ENCODE data around the gene LRRC75B.
"Not testable (repeated sequence)": the region's sequence is repeated elsewhere in the genome, so short reads cannot be mapped to it uniquely, and the experiment has no call there.

LRRC75B gene

DNA sequence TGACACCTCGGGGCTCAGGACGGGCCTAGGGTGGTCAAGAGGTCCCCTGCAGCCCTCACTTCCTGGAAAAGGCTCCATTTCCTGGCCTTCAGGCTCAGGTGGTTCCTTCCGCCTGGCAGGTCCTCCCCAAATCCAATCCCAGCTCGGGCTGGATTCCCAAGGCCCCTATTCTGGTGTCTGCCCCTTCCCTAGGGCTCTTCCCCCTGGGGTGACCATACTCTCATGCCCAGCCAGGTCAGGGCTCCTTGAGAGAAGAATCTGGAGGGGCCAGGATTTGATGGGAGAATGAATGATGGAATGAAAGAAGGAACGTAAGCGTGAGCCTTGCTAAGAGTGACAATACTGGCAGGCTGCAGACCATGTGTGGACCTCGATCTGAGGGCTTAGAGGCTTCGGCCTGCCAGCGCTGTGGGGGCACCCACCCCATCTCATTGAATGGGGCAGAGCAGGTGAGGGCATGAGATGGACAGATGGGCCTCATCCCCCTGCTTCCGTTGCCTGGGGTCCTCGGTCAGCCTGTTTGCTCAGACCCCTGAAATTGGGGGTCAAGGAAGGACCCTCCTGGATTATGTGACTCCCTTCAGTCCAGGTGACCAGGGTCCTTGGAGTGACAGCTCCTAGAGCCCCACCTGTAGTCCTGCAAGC is 9.4 kb upstream of the LRRC75B start:
- DNase-seq = not testable (repeated sequence)

DNA sequence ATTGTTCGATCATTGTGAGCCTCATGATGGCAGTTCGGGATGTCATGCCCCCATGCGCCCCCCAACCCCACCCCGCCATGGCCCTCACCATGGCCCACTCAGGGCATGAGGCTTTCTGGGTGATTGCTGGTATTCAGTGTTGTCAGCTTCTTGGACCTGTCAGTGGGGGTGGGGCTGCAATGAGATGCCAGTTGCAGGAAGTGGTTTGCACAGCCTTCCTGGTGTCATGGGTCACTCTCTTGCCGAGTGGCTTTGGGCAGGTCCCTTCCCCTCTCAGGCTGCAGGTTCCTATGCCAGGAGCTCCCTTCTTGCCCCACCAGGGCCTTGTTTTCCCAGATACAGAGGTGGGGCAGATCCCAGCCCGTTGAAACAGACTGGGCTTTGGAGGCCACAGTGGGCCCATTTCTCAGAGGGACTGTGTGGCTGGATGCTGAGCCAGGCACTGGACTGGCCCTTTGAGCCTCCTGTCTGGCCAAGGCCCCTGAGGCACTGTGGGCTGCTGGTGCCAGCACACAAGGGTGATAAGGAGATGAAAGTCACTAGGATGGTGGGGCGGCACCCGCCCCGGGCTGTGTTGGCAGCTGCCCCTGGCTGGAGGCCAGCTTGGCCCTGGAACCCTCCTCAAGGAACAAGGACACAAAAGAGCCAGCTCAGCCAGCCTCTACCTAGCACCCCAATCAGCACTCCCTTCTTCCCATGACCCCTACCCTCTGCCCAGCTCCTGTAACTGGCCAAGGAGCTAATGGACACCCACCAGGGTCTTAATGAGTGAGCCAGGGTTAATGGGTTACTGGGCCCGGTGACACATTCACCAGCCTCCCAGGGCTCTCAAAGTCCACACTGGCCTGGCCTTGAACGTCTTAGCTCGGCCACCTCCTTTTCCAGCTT is 8.6 kb upstream of the LRRC75B start:
- no peak for DNase-seq

DNA sequence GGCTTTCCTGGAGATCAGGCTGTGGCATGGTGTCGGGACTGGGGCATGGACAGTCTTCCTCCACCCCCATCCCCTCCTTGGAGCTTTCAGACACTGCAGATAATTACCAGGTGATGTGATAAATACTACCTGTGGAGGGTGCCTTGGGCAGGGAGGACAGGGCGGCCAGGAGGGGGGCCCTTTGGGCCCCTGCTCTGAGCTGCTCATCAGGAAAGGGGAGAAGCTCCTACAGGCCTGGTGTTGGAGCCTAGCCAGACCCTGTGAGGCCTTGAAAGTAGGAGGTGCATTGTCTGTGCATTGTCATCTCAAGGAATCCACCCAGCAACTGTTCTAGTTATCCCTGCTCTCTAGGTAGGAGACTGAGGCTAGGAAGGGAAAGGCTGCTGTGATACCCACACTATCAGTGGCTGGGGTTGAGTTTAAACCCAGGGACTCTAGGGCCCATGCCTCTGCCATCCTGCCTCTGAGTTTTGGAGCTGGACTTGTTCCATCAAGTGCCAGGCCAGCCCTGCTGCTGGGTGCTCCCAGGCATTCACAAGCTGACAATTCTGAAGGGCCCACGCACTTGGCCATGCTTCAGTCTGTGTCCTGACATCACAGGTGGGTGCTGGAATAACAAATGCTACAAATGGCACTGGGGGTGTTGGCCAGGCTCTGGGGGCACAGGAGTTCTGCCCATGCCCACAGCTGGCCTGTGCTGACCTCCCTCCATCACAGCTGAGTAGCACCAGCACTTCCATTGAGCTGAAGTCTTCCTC is 7.3 kb upstream of the LRRC75B start:
- not testable (repeated sequence) for DNase-seq

DNA sequence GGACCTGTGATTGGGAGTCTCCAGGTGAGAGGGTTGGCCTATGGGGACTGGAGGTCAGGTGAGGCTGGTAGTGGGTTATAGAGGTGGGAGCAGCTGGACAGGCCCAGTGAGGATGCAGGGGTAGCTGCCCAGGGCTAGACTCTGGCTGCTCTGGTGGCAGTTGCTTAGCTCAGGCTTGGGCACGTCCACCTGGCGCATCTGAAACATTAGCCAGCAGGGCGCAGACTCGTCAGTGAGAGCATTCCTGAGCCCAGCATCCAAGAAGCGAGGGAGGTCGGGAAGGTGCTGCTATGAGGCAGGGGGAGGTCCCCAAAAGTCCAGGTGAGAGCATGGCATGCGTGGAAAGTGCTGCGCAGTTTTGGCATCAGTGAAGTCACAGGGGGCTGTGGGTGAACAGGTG is 6.6 kb upstream of the LRRC75B start:
- no peak for DNase-seq

DNA sequence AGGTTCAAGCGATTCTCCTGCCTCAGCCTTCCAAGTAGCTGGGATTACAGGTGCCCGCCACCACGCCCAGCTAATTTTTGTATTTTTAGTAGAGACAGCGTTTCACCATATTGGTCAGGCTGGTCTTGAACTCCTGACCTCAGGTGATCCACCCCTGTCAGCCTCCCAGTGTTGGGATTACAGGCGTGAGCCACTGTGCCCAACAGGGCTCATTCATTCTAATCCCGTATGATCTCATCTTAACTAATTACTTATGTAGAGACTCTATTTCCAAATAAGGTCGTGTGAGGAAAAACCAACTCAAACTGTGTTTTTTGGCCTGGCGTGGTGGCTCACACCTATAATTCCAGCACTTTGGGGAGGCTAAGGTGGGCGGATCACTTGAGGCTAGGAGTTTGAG is 4.2 kb upstream of the LRRC75B start:
- not testable (repeated sequence) for DNase-seq

DNA sequence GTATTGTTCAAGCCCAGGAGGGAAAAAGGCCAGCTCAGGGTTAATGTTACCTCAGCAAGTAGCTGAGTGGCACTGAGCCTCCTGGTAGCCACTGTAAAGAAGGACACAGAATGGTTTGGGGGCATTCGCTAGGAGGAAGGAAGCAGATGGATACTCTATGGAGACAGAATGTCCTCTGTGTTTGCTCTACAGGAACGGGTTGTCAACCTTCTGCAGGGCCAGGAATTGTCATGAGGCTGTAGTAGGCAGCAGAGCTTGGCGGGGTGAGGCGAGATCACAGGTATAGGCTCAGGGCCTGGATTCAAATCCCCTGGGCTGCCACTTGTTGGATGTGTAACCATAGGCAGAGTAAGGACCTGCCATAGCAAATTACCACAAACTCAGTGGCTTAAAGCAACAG is 3.0 kb upstream of the LRRC75B start:
- no peak for DNase-seq

DNA sequence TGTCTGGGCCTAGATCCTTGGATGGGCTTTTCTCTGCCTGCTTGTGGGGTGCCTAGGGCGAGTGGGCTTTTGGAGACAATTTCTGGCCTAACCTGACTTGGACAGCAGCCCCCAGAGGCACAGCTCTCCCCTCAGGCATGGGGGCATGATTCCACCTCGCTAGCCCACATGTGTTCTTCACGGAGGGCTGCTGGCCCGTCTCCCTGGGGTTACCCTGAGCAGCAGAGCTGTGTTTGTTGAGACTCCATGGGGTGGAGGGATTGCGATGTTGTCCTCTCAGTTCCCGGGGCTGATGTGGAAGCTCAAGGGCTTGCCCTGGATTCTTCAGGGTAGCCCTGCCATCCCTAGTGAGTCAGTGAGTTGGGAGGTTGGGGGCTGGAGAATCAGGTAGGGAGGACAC is 2.4 kb upstream of the LRRC75B start:
- no peak for DNase-seq

DNA sequence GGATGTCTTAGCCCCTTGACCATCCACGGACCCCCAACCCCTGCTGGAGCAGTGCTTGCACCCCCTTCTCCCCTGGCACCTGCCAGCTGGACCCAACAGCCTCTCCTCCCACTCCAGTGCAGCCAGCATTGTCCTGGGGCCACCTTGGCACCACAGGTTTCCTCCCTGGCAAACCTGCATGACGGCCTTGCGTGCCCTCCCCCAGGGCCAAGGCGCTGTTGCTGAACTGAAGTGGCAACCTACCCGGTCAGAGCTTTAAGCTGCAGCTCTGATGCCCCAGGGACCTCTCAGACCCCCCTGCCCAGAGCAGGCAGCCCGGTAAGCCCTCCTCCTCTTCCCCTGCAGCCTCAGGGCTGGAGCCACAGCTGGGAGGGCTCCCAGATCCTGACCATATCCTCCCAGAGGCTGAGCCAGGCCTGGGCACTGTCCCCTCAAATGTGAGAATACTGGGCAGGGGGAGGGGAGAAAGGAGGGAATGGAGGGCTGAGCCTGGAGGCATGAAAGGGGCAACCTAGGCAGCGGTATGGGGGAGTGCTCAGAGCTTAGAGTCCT is 1.8 kb upstream of the LRRC75B start:
- no peak for DNase-seq

DNA sequence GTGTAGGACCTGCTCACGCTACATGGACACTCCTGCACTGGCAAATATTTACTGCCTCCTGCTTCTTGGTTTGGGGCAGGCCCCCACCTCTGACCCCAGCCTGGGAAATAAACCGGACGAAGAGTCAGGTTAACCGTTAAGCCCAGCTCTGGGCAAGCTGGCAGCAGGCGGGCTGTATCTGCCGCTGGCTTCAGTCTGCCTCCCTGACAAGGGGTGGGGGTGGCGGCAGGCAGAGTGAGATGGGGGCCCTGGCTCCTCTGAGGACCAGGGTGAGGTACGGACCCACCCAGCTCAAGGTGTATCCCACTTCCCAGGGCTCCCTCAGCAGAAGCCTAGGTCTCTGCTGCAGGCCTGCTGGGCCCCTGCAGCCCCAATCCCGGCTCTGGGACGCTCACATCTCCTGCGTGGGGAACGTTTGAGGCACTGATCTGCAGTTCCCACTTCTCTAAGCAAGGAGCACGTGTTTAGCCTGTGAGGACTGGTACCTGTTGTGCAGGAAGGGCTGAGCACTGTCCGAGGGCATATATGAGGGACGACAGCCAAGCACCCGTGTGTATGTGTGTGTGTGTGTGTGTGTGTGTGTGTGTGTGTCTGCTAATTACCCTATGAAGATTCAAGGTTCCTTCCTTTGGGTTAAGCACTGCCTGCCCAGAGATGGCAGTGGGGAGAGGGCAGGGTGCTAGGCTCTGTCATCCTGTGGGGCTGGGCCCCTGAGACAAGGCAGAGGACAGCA is 1.1 kb upstream of the LRRC75B start:
- DNase-seq = no peak

DNA sequence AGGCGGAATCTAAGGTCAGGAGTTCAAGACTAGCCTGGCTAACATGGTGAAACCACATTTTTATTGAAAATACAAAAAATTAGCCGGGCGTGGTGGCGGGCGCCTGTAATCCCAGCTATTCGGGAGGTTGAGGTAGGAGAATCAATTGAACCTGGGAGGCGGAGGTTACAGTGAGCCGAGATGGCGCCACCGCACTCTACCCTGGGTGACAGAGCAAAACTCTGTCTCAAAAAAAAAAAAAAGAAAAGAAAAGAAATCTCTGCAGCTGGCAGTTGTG is 624 bp upstream of the LRRC75B start:
- not testable (repeated sequence) for DNase-seq

DNA sequence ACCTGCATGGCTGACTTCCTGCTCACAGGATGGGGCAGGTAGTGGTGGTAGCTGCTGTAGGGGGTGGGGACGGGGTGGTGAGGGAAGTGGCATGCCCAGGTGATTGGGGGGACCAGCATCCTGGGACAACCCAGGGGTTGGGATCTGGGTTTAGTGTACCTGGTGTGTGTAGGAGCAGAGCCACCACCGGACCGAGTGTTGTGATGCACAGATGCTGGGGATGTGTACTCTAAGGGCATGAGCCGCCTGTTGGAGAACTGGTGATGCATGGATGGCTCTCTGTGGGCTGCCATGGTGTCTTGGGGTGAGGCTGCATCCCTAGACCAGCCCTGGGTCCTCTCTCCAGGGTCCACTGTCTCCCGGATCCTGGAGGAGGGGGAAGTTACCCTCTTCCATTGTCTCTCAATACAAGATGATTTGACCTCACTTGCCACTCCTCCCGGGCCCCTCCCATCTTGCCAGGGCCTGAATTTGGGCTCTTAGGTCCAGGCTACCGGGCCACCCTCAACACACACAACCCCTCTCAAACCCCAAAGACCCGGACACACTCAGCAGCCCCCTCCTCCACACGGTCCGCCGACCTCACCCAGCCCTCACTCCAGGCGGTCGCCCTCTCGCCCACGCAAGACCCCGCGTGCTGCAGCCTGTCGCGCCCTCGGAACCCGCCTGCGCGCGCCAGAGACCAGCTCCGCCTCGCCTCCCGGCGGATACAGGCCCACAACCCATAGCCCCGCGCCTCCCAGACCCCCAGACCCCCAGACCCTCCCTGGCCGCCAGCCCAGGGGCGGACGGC is 619 bp downstream of the LRRC75B start:
- peak; percentile 35 for DNase-seq

DNA sequence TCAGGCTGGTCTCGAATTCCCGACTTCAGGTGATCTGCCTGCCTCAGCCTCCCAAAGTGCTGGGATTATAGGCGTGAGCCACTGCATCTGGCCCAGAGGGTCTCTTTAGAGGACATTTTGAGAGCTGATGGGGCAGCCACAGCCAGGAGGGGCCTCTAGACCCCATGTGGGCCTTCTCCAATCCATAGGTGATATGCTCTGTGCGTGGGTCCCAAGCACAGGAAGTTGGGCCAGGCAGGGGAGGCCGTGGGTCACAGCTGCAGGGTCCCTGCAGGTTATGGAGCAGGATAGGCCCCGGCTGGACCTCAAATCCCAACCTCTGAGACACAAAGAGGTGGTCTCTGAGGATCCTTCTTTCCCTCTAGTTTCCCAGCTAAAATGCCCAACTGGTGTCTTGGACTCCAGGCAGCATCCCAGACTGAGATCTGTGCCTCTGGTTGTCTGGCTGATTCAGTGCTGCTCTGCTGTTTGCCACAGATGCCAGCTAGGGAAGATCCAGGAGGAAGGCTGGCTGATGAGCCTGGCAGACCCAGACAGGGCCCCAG is 1.5 kb downstream of the LRRC75B start:
- DNase-seq = no peak

DNA sequence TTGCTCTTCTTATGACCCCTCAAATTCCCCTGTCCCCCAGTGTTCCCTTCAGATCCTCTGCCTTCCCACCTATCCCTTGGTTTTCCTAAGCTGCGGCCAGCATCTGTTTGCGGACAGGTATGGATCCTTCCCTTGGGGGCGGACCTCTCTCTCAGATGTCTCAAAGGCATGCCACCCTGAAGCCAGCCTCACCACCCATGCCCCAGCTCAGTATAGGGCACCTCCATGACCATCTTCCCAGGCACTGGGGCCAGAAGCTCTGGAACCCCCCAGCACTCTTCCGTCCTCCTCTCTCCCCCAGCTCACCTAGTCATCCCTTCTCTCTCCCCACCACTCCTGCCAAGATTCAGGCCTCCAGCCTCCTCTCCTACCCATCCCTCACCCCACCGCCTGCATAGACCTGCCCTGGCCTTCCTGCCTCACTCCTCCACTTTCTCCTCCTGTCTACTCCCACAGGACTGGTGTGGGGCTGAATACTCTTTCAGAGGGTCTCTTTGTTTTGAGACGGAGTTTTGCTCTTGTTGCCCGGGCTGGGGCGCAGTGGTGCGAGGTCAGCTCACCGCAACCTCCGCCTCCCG is 2.2 kb downstream of the LRRC75B start:
- no peak for DNase-seq

DNA sequence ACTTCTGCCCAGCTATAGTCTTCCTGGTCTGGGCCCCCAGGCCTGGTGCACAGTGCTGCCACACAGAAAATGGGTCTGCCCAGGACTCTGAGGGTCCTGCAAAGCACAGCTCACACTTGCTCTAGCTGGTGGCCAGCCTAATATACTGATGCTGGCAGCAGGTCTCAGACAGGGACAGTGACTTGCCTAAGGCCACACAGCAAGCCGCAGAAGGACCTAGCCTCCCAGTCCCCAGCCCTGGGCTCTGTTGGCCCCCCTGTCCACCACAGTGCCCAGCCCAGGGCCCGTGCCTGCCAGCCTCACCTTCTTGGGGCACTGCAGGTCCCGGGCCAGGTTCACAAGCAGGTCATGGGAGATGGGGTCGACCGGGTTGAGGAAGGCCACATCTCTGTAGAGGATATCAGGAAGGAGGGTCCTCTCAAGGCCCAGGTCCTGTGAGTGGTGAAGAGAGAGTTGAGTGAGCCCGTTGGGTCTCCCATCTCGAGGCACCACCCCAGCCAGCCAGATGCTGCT is 3.3 kb downstream of the LRRC75B start:
- DNase-seq = no peak

DNA sequence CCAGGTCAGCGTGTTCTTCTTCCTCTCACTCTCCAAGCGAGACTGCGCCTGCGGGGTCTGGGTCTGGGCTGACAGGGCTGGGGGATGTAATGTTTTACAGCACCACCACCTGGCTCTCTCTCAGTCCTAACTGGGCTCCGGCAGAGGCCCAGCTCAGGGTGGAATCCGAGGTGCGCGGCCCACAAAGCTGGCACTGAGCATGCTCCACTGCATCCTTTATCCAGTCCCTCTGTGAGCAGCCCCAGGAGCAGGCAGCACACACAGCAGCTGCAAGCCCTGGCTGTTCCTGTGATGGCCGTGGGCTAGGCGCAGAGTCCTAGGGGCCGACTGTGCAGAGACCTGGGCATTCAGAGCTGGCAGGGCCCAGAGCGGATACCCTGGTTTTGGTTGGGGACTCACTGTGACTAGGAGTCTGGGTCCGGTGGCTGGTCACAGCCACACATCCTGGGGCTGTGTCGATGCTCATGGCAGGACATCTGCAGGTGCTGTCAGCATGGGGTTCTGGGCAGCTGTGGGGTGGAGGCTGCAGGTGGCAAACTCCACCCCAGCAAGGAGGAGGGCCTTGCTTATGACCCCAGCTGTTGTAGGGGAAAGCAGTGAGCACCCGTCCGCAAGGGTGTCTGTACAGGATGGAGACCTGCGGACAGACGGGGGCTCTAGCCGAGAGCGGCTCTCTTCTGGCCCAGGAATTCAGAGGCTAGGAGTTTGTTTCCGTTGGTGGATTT is 4.0 kb downstream of the LRRC75B start:
- DNase-seq = no peak

DNA sequence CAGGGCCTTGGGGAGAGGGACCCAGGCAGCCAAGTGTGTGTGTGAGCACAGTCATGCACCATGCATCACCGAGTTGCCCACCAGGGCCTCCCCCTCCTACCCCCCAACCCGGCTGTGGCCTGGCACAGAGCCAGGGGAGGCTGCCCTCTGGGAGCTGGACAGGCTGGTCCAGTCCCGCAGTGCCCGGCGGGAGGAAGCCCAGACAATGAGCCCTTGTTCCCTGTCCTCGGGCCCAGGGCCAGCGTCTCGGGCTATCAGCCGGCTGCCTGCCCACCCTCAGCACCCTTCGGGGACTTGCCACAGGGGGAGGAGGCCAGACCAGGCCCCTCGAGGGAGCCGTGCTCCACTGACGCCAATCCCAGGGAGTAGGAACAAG is 4.5 kb downstream of the LRRC75B start:
- no peak for DNase-seq

DNA sequence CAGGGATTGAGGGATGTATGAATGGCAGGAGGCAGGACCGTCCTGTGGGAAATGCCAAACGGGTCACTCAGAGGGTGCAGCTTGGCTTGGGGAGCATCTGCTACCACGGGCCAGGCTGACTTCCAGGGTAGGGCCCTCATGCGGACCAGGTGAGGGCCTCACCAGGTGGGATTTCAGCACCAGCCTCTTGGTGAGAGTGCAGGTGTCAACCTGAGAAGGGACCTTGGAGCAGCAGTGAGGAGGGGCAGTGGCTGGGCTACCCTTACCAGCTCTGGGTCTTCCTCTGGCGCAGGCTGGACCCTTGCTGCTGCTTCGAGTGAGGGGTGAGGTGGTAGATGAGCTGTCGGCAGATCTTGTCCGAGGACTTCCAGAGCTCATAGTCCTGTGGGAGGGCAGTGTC is 4.9 kb downstream of the LRRC75B start:
- no peak for DNase-seq

DNA sequence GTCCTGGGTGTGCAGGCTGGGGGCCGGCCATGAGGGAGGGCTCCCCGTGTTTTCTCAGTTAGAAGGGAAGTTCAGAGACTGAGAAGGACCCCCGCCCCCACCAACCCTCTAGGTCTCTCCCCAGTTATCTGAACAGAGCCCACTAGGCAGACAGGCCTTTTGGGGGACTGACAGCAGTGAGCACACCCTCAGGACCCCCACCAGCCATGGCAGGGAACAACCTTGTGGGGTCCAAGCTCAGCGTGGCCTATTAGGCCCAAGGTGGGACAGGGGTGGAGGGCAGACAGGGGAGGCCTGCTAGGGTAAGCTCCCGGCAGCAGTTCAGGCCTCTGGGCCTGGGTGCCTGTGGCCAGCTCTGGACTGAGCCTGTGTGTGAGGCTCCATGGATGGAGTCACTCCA is 5.6 kb downstream of the LRRC75B start:
- no peak for DNase-seq

DNA sequence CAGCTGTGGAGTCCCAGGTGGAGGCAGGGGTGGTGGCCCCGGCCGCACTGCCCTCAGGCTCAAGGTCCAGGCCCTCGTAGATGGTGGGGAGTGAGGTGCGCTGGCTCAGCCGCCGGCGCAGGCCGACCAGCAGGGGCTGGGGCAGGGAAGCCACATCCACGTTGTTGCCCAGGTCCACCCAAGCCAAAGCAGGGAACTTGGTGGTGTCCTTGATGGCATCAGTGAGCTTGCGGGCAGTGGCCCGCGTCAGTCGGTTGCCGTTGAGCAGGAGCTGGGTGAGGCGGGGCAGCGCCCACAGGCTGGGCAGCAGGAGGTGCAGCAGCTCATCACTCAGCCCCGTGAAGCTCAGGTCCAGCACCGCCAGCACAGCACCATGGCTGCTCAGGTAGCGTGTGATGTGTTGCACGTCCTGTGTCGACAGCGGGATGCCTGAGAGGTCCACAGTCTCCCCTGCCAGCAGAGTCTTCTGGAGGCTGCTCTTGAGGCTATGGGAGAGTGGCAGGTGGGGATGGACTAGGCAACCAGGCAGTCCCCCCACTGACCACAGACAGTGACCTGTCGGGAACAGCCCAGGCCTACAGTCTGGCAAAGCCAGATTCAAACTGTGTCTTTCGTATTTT is 6.8 kb downstream of the LRRC75B start:
- DNase-seq = no peak

DNA sequence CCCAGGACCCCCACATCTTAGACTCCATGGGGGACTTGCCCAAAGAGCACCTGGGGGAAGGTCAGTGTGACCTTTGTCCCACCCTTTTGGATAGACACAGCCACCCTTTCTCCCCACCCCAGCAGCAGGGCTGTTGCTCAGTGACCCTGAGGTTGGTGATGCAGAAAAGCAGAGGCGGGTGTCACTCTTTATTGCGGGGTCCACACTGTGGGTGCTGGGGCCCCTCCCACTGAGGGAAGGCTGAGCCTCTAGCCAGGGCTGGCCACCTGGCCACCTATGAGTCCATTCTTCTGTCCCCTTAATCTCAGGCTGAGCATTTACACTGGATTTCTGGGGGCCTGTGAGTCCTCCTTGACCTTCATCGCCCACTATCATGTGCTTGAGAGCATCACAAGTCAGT is 7.4 kb downstream of the LRRC75B start:
- no peak for DNase-seq

Measured in NCI-H345 (cell line).